ENCODE data around the gene GLB1L3.

The GLB1L3 gene

GRCh38 chr11:134238956-134239355, 37.2 kb upstream of the GLB1L3 start:
- no peaks in the 10 kb centered on the region for H3K27me3 ChIP-seq (replicated peaks; ENCODE audit: control insufficient read depth, insufficient read depth, low read length)
- H3K36me3 ChIP-seq (ENCODE audit: control insufficient read depth, insufficient read depth, low read length), result peaks cover 9% of the 10 kb centered on the region

GRCh38 chr11:134240592-134240991, 35.6 kb upstream of the GLB1L3 start:
- DNase-seq (ENCODE audit: extremely low read depth, insufficient read length), result no peak
- H3K4me3 ChIP-seq (replicated peaks; ENCODE audit: low read depth, low read length), result no peak overlapping the region
- TF ChIP-seq CTCF (IDR thresholded peaks at IDR 0.05; ENCODE audit: insufficient read depth, low read length, poor library complexity, severe bottlenecking), result no peak
- H3K27me3 ChIP-seq (replicated peaks; ENCODE audit: control insufficient read depth, insufficient read depth, low read length), result no peaks in the 10 kb centered on the region
- H3K36me3 ChIP-seq (ENCODE audit: control insufficient read depth, insufficient read depth, low read length), result peaks cover 11% of the 10 kb centered on the region

More at GRCh38 chr11:134238956-134239355, 37.2 kb upstream of the GLB1L3 start:
- DNase-seq (ENCODE audit: extremely low read depth, insufficient read length), result no peak
- H3K4me3 ChIP-seq (replicated peaks; ENCODE audit: low read depth, low read length), result no peak overlapping the region
- no peak for TF ChIP-seq CTCF (IDR thresholded peaks at IDR 0.05; ENCODE audit: insufficient read depth, low read length, poor library complexity, severe bottlenecking)

- H3K36me3 ChIP-seq (ENCODE audit: control insufficient read depth, insufficient read depth, low read length), result peaks cover 21% of the 10 kb centered on the region
- TF ChIP-seq CTCF (IDR thresholded peaks at IDR 0.05; ENCODE audit: insufficient read depth, low read length, poor library complexity, severe bottlenecking), result no peak
- DNase-seq (ENCODE audit: extremely low read depth, insufficient read length), result no peak
- no peak overlapping the region for H3K4me3 ChIP-seq (replicated peaks; ENCODE audit: low read depth, low read length)
- H3K27me3 ChIP-seq (replicated peaks; ENCODE audit: control insufficient read depth, insufficient read depth, low read length), result no peaks in the 10 kb centered on the region
Observed at GRCh38 chr11:134242376-134242775, 33.8 kb upstream of the GLB1L3 start.

- peaks cover 24% of the 10 kb centered on the region for H3K36me3 ChIP-seq (ENCODE audit: control insufficient read depth, insufficient read depth, low read length)
Observed at GRCh38 chr11:134243913-134244312, 32.3 kb upstream of the GLB1L3 start.

GRCh38 chr11:134244593-134244992, 31.6 kb upstream of the GLB1L3 start:
- Histone ChIP-seq H3K27me3 (replicated peaks; ENCODE audit: control insufficient read depth, insufficient read depth, low read length) (no peaks in the 10 kb centered on the region), H3K4me3 (replicated peaks; ENCODE audit: low read depth, low read length) (no peak overlapping the region), H3K36me3 (ENCODE audit: control insufficient read depth, insufficient read depth, low read length) (peaks cover 22% of the 10 kb centered on the region)
- DNase-seq (ENCODE audit: extremely low read depth, insufficient read length), result peak; percentile 32
- peak; percentile 72 for TF ChIP-seq CTCF (IDR thresholded peaks at IDR 0.05; ENCODE audit: insufficient read depth, low read length, poor library complexity, severe bottlenecking)

More at GRCh38 chr11:134243913-134244312, 32.3 kb upstream of the GLB1L3 start:
- no peaks in the 10 kb centered on the region for H3K27me3 ChIP-seq (replicated peaks; ENCODE audit: control insufficient read depth, insufficient read depth, low read length)
- no peak for TF ChIP-seq CTCF (IDR thresholded peaks at IDR 0.05; ENCODE audit: insufficient read depth, low read length, poor library complexity, severe bottlenecking)
- H3K4me3 ChIP-seq (replicated peaks; ENCODE audit: low read depth, low read length), result no peak overlapping the region
- no peak for DNase-seq (ENCODE audit: extremely low read depth, insufficient read length)

- H3K27me3 ChIP-seq (replicated peaks; ENCODE audit: control insufficient read depth, insufficient read depth, low read length), result no peaks in the 10 kb centered on the region
Observed at GRCh38 chr11:134245434-134245833, 30.7 kb upstream of the GLB1L3 start.

More at GRCh38 chr11:134245434-134245833, 30.7 kb upstream of the GLB1L3 start:
- no peak for DNase-seq (ENCODE audit: extremely low read depth, insufficient read length)
- Histone ChIP-seq H3K36me3 (ENCODE audit: control insufficient read depth, insufficient read depth, low read length) (peaks cover 22% of the 10 kb centered on the region), H3K4me3 (replicated peaks; ENCODE audit: low read depth, low read length) (no peak overlapping the region)
- TF ChIP-seq CTCF (IDR thresholded peaks at IDR 0.05; ENCODE audit: insufficient read depth, low read length, poor library complexity, severe bottlenecking), result no peak

Data from GM06990 (cell line).